Measurements from ENCODE around the gene SLC25A39.

Gene SLC25A39

GRCh38 chr17:44355642-44356099 lies 31.0 kb upstream of the SLC25A39 start:
- no peak for TF ChIP-seq CTCF (IDR thresholded peaks at IDR 0.05)

GRCh38 chr17:44354582-44355561 lies 30.2 kb upstream of the SLC25A39 start:
- no peak for TF ChIP-seq CTCF (IDR thresholded peaks at IDR 0.05)

- no peak for TF ChIP-seq CTCF (IDR thresholded peaks at IDR 0.05)
Measured at GRCh38 chr17:44353672-44354331, 29.2 kb upstream of the SLC25A39 start.

- TF ChIP-seq CTCF (IDR thresholded peaks at IDR 0.05): no peak
Measured at GRCh38 chr17:44352828-44353671, 28.4 kb upstream of the SLC25A39 start.

GRCh38 chr17:44351961-44352827 lies 27.6 kb upstream of the SLC25A39 start:
- no peak for TF ChIP-seq CTCF (IDR thresholded peaks at IDR 0.05)

- no peak for TF ChIP-seq CTCF (IDR thresholded peaks at IDR 0.05)
Measured at GRCh38 chr17:44351464-44351863, 26.8 kb upstream of the SLC25A39 start.

Data from LNCAP (cell line).